AG04450 (cell line): ENCODE data around the gene SV2C. TPM values are rescaled to one million over a fixed set of nuclear protein-coding genes. Genes with fewer than 3 reads are reported as not detected.

ENCODE experiments used
- CTCF ChIA-PET: fragments of 300-600, 350-600 bp; formaldehyde crosslinking; extraction: SDS; loops from one replicate; lab custom pipeline; 2022; ENCODE audit warnings: antibody characterized with exemption, inconsistent platforms; lab: Charles Lee
- POLR2A ChIA-PET: fragments of 350-600 bp; formaldehyde crosslinking; extraction: SDS; loops from one replicate; lab custom pipeline; 2021; ENCODE audit warnings: antibody characterized with exemption, inconsistent platforms; lab: Yijun Ruan, JAX
- DNase-seq: peaks from one replicate; pipeline ENCODE4 v3.0.0-alpha.2; 2011; ENCODE audit warnings: low read depth, low spot score
- H3K27ac ChIP-seq: one replicate; pipeline ENCODE4 v1.5.1; 2012; ENCODE audit warnings: low read depth, low read length, control low read depth
- H3K27me3 ChIP-seq: one replicate; pipeline ENCODE4 v1.6.0; 2012; ENCODE audit warnings: low read length; ENCODE audit not compliant: control insufficient read depth, insufficient read depth
- H3K4me3 ChIP-seq: 2 replicates; pipeline ENCODE4 v1.5.1; 2011; ENCODE audit warnings: mild to moderate bottlenecking, low read depth, low read length, control low read depth
- H3K9me3 ChIP-seq: 2 replicates; pipeline ENCODE4 v1.5.1; 2012; ENCODE audit warnings: low read length; ENCODE audit not compliant: control insufficient read depth, insufficient read depth
- CTCF ChIP-seq: IDR thresholded peaks from 2 replicates; pipeline ENCODE4 v1.5.1; 2011; ENCODE audit warnings: low read depth, low read length, control low read depth, inconsistent platforms
- polyA plus RNA-seq: library from polyadenylated mRNA; depleted of rRNA; stranded (reverse); fragments of >200 nt; gene quantifications from 2 replicates; pipeline ENCODE4 v1.2.3, GENCODE V29; 2011

SV2C gene
- polyA plus RNA-seq, 1 experiment, result not detected

- Histone ChIP-seq H3K9me3 (no peaks in the 10 kb centered on the region), H3K4me3 (no peak overlapping the region), H3K27me3 (no peaks in the 10 kb centered on the region), H3K27ac (no peak overlapping the region)
- ChIA-PET CTCF (interaction anchor here (0.5 to 1.1 kb wide), 2 partner anchors 37 to 517 kb away, joined by 5 read pairs; no protein-coding TSS in a partner anchor), POLR2A (no interaction called here)
- no peak for TF ChIP-seq CTCF
- DNase-seq, result no peak
Measured at GRCh38 chr5:76257897-76258296, 174.7 kb downstream of the SV2C start.

GRCh38 chr5:76264681-76265080 is 181.5 kb downstream of the SV2C start:
- no peak for DNase-seq
- Histone ChIP-seq H3K9me3 (no peaks in the 10 kb centered on the region), H3K27ac (no peak overlapping the region), H3K27me3 (no peaks in the 10 kb centered on the region), H3K4me3 (no peak overlapping the region)
- POLR2A ChIA-PET, result no interaction called here
- no peak for TF ChIP-seq CTCF
- CTCF ChIA-PET, result no interaction called here

GRCh38 chr5:76269259-76269931 is 186.2 kb downstream of the SV2C start:
- no peak overlapping the region for H3K4me3 ChIP-seq
- DNase-seq, result no peak
- TF ChIP-seq CTCF, result no peak
- H3K27ac ChIP-seq, result no peak overlapping the region
- no peaks in the 10 kb centered on the region for H3K27me3 ChIP-seq
- CTCF ChIA-PET, result no interaction called here
- POLR2A ChIA-PET, result no interaction called here
- H3K9me3 ChIP-seq, result no peaks in the 10 kb centered on the region

GRCh38 chr5:76269932-76270610 is 186.9 kb downstream of the SV2C start:
- no peak for DNase-seq
- no peak overlapping the region for H3K27ac ChIP-seq
- POLR2A ChIA-PET, result no interaction called here

More at GRCh38 chr5:76269932-76270610, 186.9 kb downstream of the SV2C start:
- no peak for TF ChIP-seq CTCF
- Histone ChIP-seq H3K27me3 (no peaks in the 10 kb centered on the region), H3K9me3 (no peaks in the 10 kb centered on the region), H3K4me3 (no peak overlapping the region)
- CTCF ChIA-PET, result no interaction called here
